ENCODE data around the gene TENT5C. TPM values are rescaled to one million over a fixed set of nuclear protein-coding genes. Genes with fewer than 3 reads are reported as not detected.

TENT5C gene
- total RNA-seq, 1 experiment from 2014 or later = 1.4 TPM

GRCh38 chr1:117600966-117601365, 4.9 kb upstream of the TENT5C start (continued):
- no peak for TF ChIP-seq PRDM15 (CRISPR knock-in tag; IDR thresholded peaks at IDR 0.05)
- TF ChIP-seq, protein P1, sequence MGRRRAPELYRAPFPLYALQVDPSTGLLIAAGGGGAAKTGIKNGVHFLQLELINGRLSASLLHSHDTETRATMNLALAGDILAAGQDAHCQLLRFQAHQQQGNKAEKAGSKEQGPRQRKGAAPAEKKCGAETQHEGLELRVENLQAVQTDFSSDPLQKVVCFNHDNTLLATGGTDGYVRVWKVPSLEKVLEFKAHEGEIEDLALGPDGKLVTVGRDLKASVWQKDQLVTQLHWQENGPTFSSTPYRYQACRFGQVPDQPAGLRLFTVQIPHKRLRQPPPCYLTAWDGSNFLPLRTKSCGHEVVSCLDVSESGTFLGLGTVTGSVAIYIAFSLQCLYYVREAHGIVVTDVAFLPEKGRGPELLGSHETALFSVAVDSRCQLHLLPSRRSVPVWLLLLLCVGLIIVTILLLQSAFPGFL (CRISPR knock-in tag; IDR thresholded peaks at IDR 0.05; ENCODE audit: borderline replicate concordance) = no peak
- no peak for TF ChIP-seq ZBTB43 (CRISPR knock-in tag; IDR thresholded peaks at IDR 0.05)
- TF ChIP-seq, protein P2, sequence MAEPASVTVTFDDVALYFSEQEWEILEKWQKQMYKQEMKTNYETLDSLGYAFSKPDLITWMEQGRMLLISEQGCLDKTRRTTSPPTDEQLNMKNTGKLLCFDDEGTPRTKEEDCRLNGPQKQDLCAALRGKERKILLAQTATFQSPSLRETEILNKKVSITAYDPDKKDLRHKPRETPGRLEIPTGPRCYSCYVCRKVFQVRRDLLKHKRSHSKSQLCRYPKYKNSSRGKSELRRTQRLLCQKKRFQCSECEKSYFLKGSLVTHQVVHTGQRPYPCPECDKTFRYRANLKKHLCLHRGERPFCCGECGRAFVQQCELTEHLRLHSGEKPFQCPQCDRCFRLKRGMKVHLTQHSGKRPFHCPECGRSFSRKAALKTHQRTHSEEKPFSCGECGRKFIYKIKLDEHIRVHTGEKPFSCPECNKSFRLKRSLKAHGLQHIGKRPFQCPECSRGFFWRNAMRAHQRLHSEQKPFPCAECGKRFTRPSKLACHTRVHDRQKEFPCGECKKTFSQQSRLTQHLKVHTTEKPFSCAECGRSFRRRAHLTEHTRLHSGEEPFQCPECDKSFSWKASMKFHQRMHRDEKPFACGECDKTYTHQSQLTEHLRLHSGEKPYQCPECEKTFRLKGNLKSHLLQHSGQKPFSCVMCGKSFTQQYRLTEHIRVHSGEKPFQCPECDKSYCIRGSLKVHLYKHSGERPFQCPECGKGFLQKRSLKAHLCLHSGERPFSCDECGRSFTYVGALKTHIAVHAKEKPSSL (CRISPR knock-in tag; conservative IDR thresholded peaks at IDR 0.05) = no peak

DNA sequence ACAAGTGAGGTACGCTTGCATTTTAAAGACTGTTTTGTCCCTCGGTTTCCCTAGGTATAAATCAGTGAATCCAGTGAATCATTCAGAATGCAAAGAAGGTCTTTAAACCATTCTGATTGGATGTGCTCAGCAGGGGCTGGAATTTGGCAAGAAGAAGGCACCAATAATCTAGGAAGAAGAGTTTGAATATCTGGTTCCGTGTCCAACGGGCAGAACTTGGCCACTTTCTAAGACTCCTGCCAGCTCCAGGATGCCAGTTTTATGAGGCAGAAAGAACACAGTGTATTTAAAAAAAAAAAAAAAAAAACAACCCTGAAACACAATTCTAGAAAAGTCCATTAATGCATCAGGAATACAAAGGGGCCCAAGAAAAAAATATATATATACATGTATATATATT, 3.0 kb upstream of the TENT5C start:
- Mint-ChIP-seq H3K27ac (no peak overlapping the region), H3K4me1 (peaks cover 14% of the 10 kb centered on the region), H3K9me3 (no peaks in the 10 kb centered on the region), H3K27me3 (ENCODE audit: low read depth) (peaks cover 45% of the 10 kb centered on the region), H3K4me3 (no peak overlapping the region), H3K36me3 (no peaks in the 10 kb centered on the region)
- ATAC-seq (no peak), DNase-seq (ENCODE audit: low spot score) (no peak)
- ChIA-PET CTCF (no interaction called here), POLR2A (interaction anchor here (0.6 to 0.7 kb wide), 2 partner anchors 29 to 421 kb away, joined by 4 to 8 read pairs; no protein-coding TSS in a partner anchor)
- TF ChIP-seq ZNF121 (CRISPR knock-in tag; IDR thresholded peaks at IDR 0.05) (no peak), EMX1 (CRISPR knock-in tag; IDR thresholded peaks at IDR 0.05) (no peak), NR1H2 (CRISPR knock-in tag; IDR thresholded peaks at IDR 0.05) (no peak), ZNF512 (CRISPR knock-in tag; IDR thresholded peaks at IDR 0.05; ENCODE audit: borderline replicate concordance) (no peak), TEAD1 (CRISPR knock-in tag; IDR thresholded peaks at IDR 0.05) (no peak), AR (CRISPR knock-in tag; IDR thresholded peaks at IDR 0.05) (no peak), SMAD4 (CRISPR knock-in tag; IDR thresholded peaks at IDR 0.05) (no peak), RELA (CRISPR knock-in tag; IDR thresholded peaks at IDR 0.05; ENCODE audit: borderline replicate concordance) (no peak)
- TF ChIP-seq, protein P3, sequence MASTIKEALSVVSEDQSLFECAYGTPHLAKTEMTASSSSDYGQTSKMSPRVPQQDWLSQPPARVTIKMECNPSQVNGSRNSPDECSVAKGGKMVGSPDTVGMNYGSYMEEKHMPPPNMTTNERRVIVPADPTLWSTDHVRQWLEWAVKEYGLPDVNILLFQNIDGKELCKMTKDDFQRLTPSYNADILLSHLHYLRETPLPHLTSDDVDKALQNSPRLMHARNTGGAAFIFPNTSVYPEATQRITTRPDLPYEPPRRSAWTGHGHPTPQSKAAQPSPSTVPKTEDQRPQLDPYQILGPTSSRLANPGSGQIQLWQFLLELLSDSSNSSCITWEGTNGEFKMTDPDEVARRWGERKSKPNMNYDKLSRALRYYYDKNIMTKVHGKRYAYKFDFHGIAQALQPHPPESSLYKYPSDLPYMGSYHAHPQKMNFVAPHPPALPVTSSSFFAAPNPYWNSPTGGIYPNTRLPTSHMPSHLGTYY (CRISPR knock-in tag; IDR thresholded peaks at IDR 0.05) = no peak
